GM12878 (cell line): ENCODE measurements around the gene C1GALT1. TPM values are rescaled to one million over a fixed set of nuclear protein-coding genes. Genes with fewer than 3 reads are reported as not detected.

Source experiments
- ATAC-seq: fragments of 200-7000 bp; cut with Tn5 transposase; 3 replicates; pipeline ENCODE4 v1.9.1; 2020; ENCODE audit warnings: mild to moderate bottlenecking, moderate library complexity
- BruUV-seq: library from RNA; stranded (reverse); fragments of 400-500 nt; replicated peaks from 2 replicates; lab custom pipeline; 2021; lab: Mats Ljungman, UMichigan
- CTCF ChIA-PET: fragments of 300-600 bp; sonication (Branson Sonifier 250); formaldehyde crosslinking; extraction: SDS; loops from one replicate; lab custom pipeline; 2021; ENCODE audit warnings: inconsistent platforms; lab: Yijun Ruan, JAX
- POLR2A ChIA-PET: fragments of 350-600 bp; formaldehyde crosslinking; extraction: SDS; loops from one replicate; lab custom pipeline; 2021; ENCODE audit warnings: inconsistent platforms; lab: Charles Lee
- RAD21 ChIA-PET: fragments of 300-600 bp; sonication (Branson Sonifier 250); formaldehyde crosslinking; loops from one replicate; lab custom pipeline; 2023; ENCODE audit warnings: antibody characterized with exemption; ENCODE audit not compliant: unreplicated experiment; lab: Charles Lee
- SMC1A ChIA-PET: fragments of 300-600 bp; sonication (Branson Sonifier 250); formaldehyde crosslinking; loops from one replicate; lab custom pipeline; 2023; ENCODE audit not compliant: unreplicated experiment, uncharacterized antibody; lab: Charles Lee
- DNase-seq: peaks from one replicate; pipeline ENCODE4 v3.0.0-alpha.2; 2011; ENCODE audit warnings: low read depth, low spot score
- FAIRE-seq: peaks from 3 replicates; lab custom pipeline; 2011; peaks lifted over from hg19 to GRCh38; lab: Jason Lieb, UNC
- H2AFZ ChIP-seq: 2 replicates; pipeline ENCODE4 v1.6.0; 2011; ENCODE audit warnings: low read depth, low read length, control low read depth; ENCODE audit not compliant: control insufficient read depth
- H3K27ac ChIP-seq: 2 replicates; pipeline ENCODE4 v1.5.1; 2011; ENCODE audit warnings: control low read depth; ENCODE audit not compliant: control insufficient read depth, insufficient read depth
- H3K27me3 ChIP-seq, 2 experiments: replicated peaks in 1 of 2; 2 replicates each; pipeline versions ENCODE4 v1.6.0 to v1.6.1; 2011; ENCODE audit warnings: low read length in 1 of 2; ENCODE audit not compliant: control insufficient read depth in 2 of 2, insufficient read depth in 2 of 2
- H3K36me3 ChIP-seq, 2 experiments: 2 replicates each; pipeline ENCODE4 v1.5.1; 2011; ENCODE audit warnings: low read length in 1 of 2; ENCODE audit not compliant: control insufficient read depth in 2 of 2, insufficient read depth in 2 of 2
- H3K4me1 ChIP-seq: 2 replicates; pipeline ENCODE4 v1.6.1; 2011; ENCODE audit warnings: mild to moderate bottlenecking, low read length, moderate library complexity, mixed read lengths; ENCODE audit not compliant: control insufficient read depth, insufficient read depth
- H3K4me2 ChIP-seq: 2 replicates; pipeline ENCODE4 v1.6.0; 2011; ENCODE audit warnings: control low read depth; ENCODE audit not compliant: control insufficient read depth, insufficient read depth
- H3K4me3 ChIP-seq: fragments of 200-600 bp; sonication (generic); 2 replicates; pipeline ENCODE4 v1.5.1; 2016
- H3K79me2 ChIP-seq: 2 replicates; pipeline ENCODE4 v1.6.0; 2011; ENCODE audit warnings: low read length; ENCODE audit not compliant: control insufficient read depth, insufficient read depth
- H3K9ac ChIP-seq: 2 replicates; pipeline ENCODE4 v1.8.0; 2011; ENCODE audit warnings: low read length, control low read depth, mixed read lengths; ENCODE audit not compliant: control insufficient read depth, insufficient read depth
- H3K9me3 ChIP-seq: replicated peaks from 3 replicates; pipeline ENCODE4 v1.5.1; 2011; ENCODE audit warnings: mild to moderate bottlenecking, low read length; ENCODE audit not compliant: control insufficient read depth, insufficient read depth
- H4K20me1 ChIP-seq: 2 replicates; pipeline ENCODE4 v1.6.0; 2011; ENCODE audit not compliant: control insufficient read depth, insufficient read depth
- BCL11A ChIP-seq: IDR thresholded peaks from 2 replicates; pipeline ENCODE4 v1.6.1; 2011; ENCODE audit warnings: low read depth, low read length
- CBX3 ChIP-seq: fragments of 200-600 bp; sonication (generic); IDR thresholded peaks from 2 replicates; pipeline ENCODE4 v1.6.1; 2016; ENCODE audit warnings: low read depth, borderline replicate concordance
- EED ChIP-seq: sonication (generic); IDR thresholded peaks from 2 replicates; pipeline ENCODE4 v1.6.1; 2016; ENCODE audit warnings: antibody characterized with exemption, low read depth
- FOXM1 ChIP-seq: IDR thresholded peaks from 2 replicates; pipeline ENCODE4 v1.6.1; 2012; ENCODE audit warnings: low read depth, mild to moderate bottlenecking, inconsistent platforms, low read length, moderate library complexity
- MXI1 ChIP-seq: fragments of 150-350 bp; IDR thresholded peaks from 2 replicates; pipeline ENCODE4 v1.6.1; 2011; ENCODE audit warnings: low read depth, mild to moderate bottlenecking, inconsistent platforms, low read length, improper control_type of control experiment
- NBN ChIP-seq: fragments of 450-650 bp; IDR thresholded peaks from 2 replicates; pipeline ENCODE4 v1.6.1; 2016
- PAX8 ChIP-seq: fragments of 450-650 bp; IDR thresholded peaks from 2 replicates; pipeline ENCODE4 v1.6.1; 2017; ENCODE audit warnings: mild to moderate bottlenecking, moderate library complexity
- PML ChIP-seq: IDR thresholded peaks from 2 replicates; pipeline ENCODE4 v1.6.1; 2012; ENCODE audit warnings: low read length, inconsistent platforms
- POU2F2 ChIP-seq: IDR thresholded peaks from 3 replicates; pipeline ENCODE4 v1.6.1; 2011; ENCODE audit warnings: low read depth, mild to moderate bottlenecking, low read length, borderline replicate concordance
- SIN3A ChIP-seq: IDR thresholded peaks from 2 replicates; pipeline ENCODE4 v1.6.1; 2012; ENCODE audit warnings: low read depth, low read length, improper control_type of control experiment
- SIX5 ChIP-seq: IDR thresholded peaks from 2 replicates; pipeline ENCODE4 v1.6.1; 2011; ENCODE audit warnings: mild to moderate bottlenecking, low read depth, low read length, moderate library complexity; ENCODE audit not compliant: severe bottlenecking
- SPI1 ChIP-seq: IDR thresholded peaks from 2 replicates; pipeline ENCODE4 v1.6.1; 2011; ENCODE audit warnings: low read depth, mild to moderate bottlenecking, low read length, moderate library complexity, borderline replicate concordance; ENCODE audit not compliant: insufficient read depth
- SREBF1 ChIP-seq: IDR thresholded peaks from 2 replicates; pipeline ENCODE4 v1.6.1; 2012; ENCODE audit warnings: mild to moderate bottlenecking, low read length
- SREBF2 ChIP-seq: IDR thresholded peaks from 2 replicates; pipeline ENCODE4 v1.6.1; 2012; ENCODE audit warnings: mild to moderate bottlenecking, low read length
- TBL1XR1 ChIP-seq: IDR thresholded peaks from 2 replicates; pipeline ENCODE4 v1.6.1; 2012; ENCODE audit warnings: low read depth, low read length, improper control_type of control experiment
- TCF3 ChIP-seq: IDR thresholded peaks from 2 replicates; pipeline ENCODE4 v1.6.1; 2012; ENCODE audit warnings: low read depth, mild to moderate bottlenecking, low read length, borderline replicate concordance; ENCODE audit not compliant: insufficient read depth
- YBX1 ChIP-seq: fragments of 450-650 bp; IDR thresholded peaks from 2 replicates; pipeline ENCODE4 v1.6.1; 2016; ENCODE audit warnings: antibody characterized with exemption
- ZNF217 ChIP-seq: fragments of 450-650 bp; IDR thresholded peaks from 2 replicates; pipeline ENCODE4 v1.6.1; 2017; ENCODE audit warnings: antibody characterized with exemption, mild to moderate bottlenecking
- ZSCAN29 ChIP-seq: fragments of 450-650 bp; IDR thresholded peaks from 2 replicates; pipeline ENCODE4 v1.6.1; 2017; ENCODE audit warnings: mild to moderate bottlenecking, moderate library complexity
- ZZZ3 ChIP-seq: IDR thresholded peaks from 2 replicates; pipeline ENCODE4 v1.6.1; 2011; ENCODE audit warnings: low read depth; ENCODE audit not compliant: control insufficient read depth, insufficient read length
- WGBS: methylation state at CpG from one replicate; pipeline ENCODE4 v1.1.6; 2016; ENCODE audit warnings: low lambda C conversion rate; ENCODE audit not compliant: insufficient replicate concordance, insufficient coverage; ENCODE audit errors: missing lambda C conversion rate; 5-methylcytosine and 5-hydroxymethylcytosine counted together
- in situ Hi-C: fragments of 300-500 bp; cut with MboI; formaldehyde crosslinking; loops from 9 replicates; pipeline ENCODE4 v1.14.3; 2018; ENCODE audit warnings: mixed read lengths
- intact Hi-C: fragments of 100-400 bp; cut with micrococcal nuclease; formaldehyde crosslinking; loops from one replicate; pipeline ENCODE4 v1.14.2; 2022; ENCODE audit not compliant: unreplicated experiment
- polyA plus RNA-seq, 11 experiments: library from polyadenylated mRNA; depleted of rRNA in 4 of 11; unstranded in 6 of 11; stranded (reverse) in 5 of 11; fragments of >200 nt; fragmentation: Nextera tagmentation in 4 of 11; fragmentation: Illumina TruSeq in 1 of 11; extraction: Ambion mirVana in 4 of 11; extraction: Trizol in 1 of 11; gene quantifications; 1 replicate in 1 of 11; 2 replicates in 10 of 11; pipeline versions ENCODE4 v1.2.1 to v1.2.3, GENCODE V29; 2011 to 2016; ENCODE audit warnings: inconsistent platforms in 2 of 11, missing spikeins in 2 of 11, low read depth in 1 of 11
- total RNA-seq, 4 experiments: library from RNA; depleted of rRNA in 3 of 4; stranded (reverse); fragments of >200 nt in 3 of 4; fragmentation: Illumina TruSeq in 1 of 4; extraction: Trizol in 1 of 4; gene quantifications; 2 replicates each; pipeline versions ENCODE4 v1.2.1 to v1.2.3, GENCODE V29; 2013 to 2021
- TF ChIP-seq, protein P1 (sequence below): fragments of 450-650 bp; IDR thresholded peaks from 2 replicates; pipeline ENCODE4 v1.6.1; 2017; ENCODE audit warnings: low read depth, mild to moderate bottlenecking, moderate library complexity
- TF ChIP-seq, protein P2 (sequence below): fragments of 450-650 bp; IDR thresholded peaks from 2 replicates; pipeline ENCODE4 v1.6.1; 2017; ENCODE audit warnings: borderline replicate concordance

Gene C1GALT1
- total and polyA plus RNA-seq, 10 of the 15 experiments (the other 5 are each of a cell fraction or from before 2014, with no cell fraction given) = 1.6 to 25.0 (median 8.5) TPM

DNA sequence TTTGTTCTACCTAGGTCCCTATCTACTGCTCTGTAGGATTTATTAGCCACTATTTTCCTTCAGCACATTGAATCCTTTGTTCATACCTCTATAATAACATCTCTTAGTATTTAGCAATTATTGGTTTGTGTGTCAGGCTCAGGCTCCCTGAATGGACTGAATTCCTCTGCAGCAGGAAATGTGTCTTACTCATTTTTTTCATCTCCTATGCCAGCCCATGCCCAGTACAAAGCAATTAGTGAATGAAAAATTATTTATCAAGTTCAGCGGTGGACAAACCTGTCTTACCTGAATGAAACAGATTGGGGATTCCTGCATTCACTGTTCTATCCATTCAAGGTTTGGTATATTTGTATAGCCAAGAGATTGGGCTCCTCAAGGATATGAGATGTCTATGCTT, 53.7 kb downstream of the C1GALT1 start (continued):
- TF ChIP-seq, protein P1, sequence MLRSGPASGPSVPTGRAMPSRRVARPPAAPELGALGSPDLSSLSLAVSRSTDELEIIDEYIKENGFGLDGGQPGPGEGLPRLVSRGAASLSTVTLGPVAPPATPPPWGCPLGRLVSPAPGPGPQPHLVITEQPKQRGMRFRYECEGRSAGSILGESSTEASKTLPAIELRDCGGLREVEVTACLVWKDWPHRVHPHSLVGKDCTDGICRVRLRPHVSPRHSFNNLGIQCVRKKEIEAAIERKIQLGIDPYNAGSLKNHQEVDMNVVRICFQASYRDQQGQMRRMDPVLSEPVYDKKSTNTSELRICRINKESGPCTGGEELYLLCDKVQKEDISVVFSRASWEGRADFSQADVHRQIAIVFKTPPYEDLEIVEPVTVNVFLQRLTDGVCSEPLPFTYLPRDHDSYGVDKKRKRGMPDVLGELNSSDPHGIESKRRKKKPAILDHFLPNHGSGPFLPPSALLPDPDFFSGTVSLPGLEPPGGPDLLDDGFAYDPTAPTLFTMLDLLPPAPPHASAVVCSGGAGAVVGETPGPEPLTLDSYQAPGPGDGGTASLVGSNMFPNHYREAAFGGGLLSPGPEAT = no peak
- TF ChIP-seq ZSCAN29 (no peak), SIN3A (no peak), SPI1 (no peak), YBX1 (no peak), PML (no peak), TBL1XR1 (no peak), NBN (no peak), EED (no peak), MXI1 (no peak), TCF3 (no peak), FOXM1 (no peak)

DNA sequence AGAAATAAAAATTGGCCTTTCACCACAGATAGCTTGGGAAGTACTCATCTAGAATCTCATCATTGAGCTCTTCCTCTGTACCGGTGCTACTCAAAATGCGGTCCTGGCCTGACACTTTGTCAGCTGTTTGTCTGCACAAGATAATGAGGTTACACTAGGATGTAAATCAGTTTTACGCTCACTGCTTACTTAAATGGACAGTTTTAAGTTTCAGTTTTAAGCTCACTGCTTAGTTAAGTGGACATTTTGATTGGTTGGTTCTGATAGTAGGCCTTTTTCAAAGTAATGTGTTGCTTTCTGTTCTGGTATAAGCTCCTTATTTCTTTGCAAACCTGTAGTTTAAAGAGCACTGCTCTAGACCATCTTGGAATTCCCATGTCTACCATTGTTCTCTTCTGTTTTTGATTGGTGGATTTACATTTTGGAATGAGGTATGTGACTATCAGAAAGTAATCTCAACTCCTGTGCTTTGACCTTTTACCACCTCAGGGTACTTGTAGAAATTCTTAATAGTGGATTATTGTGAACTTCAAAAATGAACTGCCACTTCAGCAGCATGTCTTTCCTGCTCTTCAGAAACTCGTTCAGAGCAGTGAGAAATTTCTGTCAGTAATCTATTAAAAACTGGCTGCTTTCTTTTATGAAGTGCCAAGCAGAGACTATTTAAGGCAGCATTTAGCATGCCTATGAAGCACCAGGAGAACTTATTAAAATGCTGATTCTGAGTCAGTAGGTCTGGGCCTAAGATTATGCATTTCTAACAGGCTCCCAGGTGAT, 55.0 kb downstream of the C1GALT1 start:
- H3K4me3 ChIP-seq = no peak overlapping the region
- ATAC-seq (no peak), FAIRE-seq (peak; percentile 38), DNase-seq (no peak)
- intact Hi-C loops (no loop called here), in situ Hi-C loops (no loop called here)
- no peaks in the 10 kb centered on the region for H3K27me3 ChIP-seq
- H4K20me1 ChIP-seq = no peaks in the 10 kb centered on the region
- 98% methylated on average over 4 of the region's 4 CpGs for WGBS
- H3K9ac ChIP-seq = no peak overlapping the region
- no peak overlapping the region for H2AFZ ChIP-seq
- no peak overlapping the region for H3K4me2 ChIP-seq
- POLR2A ChIA-PET = interaction anchor here (0.6 to 1.2 kb wide), 3 partner anchors 20 to 254 kb away, joined by 3 read pairs; no protein-coding TSS in a partner anchor
- peaks cover 0 to 18% of the 10 kb centered on the region in 2 experiments; a peak in 1 of 4 replicates for H3K36me3 ChIP-seq
- H3K4me1 ChIP-seq = no peaks in the 10 kb centered on the region
- SMC1A ChIA-PET = interaction anchor here (0.6 to 1.6 kb wide), 2 partner anchors 12 to 968 kb away, joined by 3 to 6 read pairs; no protein-coding TSS in a partner anchor
- H3K9me3 ChIP-seq = no peaks in the 10 kb centered on the region
- H3K27ac ChIP-seq = no peak overlapping the region
- CTCF ChIA-PET = interaction anchor here (0.6 to 1.4 kb wide), 4 partner anchors 13 to 916 kb away, joined by 3 to 6 read pairs (median 4); no protein-coding TSS in a partner anchor
- no peaks in the 10 kb centered on the region; the same call in 1 of the 2 replicates for H3K79me2 ChIP-seq
- BruUV-seq = no TSS peak
- RAD21 ChIA-PET = no interaction called here
- TF ChIP-seq SREBF2 (no peak), ZNF217 (no peak), SIX5 (no peak), BCL11A (no peak), PAX8 (no peak), CBX3 (no peak), SREBF1 (no peak), POU2F2 (no peak), ZZZ3 (no peak)
- TF ChIP-seq, protein P2, sequence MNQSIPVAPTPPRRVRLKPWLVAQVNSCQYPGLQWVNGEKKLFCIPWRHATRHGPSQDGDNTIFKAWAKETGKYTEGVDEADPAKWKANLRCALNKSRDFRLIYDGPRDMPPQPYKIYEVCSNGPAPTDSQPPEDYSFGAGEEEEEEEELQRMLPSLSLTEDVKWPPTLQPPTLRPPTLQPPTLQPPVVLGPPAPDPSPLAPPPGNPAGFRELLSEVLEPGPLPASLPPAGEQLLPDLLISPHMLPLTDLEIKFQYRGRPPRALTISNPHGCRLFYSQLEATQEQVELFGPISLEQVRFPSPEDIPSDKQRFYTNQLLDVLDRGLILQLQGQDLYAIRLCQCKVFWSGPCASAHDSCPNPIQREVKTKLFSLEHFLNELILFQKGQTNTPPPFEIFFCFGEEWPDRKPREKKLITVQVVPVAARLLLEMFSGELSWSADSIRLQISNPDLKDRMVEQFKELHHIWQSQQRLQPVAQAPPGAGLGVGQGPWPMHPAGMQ = no peak
